ENCODE results near the gene EXOSC7. TPM values are rescaled to one million over a fixed set of nuclear protein-coding genes. Genes with fewer than 3 reads are reported as not detected.

EXOSC7 gene
- total and polyA plus RNA-seq, 10 of the 15 experiments (the other 5 are each of a cell fraction or from before 2014, with no cell fraction given): 58.0 to 193 (median 82.9) TPM

DNA sequence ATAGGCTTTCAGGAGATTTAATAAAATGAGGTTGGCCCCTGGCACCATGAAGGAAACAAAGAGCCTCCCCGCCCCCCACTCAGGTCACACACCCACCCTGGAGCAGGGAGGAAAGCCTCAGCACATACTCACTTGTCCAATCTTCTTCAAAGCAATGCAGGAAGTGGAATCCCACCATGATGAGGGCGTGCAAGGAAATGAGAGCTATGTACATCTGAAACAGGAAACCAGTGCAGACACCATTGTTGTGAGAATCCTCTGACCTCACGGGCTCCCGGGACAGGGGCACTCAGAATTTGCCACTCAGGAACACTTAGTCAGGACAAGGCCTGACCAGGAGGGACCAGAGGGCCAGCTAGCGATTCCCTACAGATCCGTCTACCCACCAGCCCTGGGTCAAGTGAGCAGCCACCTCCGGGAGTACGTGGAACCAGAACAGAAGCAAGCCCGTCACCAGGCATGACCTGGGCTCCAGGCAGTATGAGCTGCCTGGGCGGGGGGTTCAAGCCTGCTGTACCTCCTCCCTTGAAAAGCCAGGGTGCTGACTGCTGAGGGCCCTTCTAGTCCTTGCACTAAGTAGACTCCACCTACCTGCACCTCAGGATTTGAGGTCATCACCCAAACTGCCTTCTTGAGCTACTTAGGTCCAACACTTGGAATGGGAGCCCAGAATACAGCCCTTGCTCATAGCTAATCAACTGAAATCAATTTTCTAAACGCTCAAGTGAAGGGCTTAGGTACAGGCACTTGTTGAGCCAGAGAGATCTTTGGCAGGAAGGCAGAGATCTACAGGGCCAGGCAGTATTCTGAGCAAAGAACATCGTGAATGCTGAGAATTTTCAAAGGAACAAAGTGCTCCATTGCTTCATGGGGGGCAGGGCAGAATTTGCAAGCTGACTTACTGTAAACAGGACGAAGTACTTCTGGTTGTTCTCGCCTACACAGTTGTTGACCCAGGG is 42.8 kb upstream of the EXOSC7 start (continued):
- TF ChIP-seq FOXK2 (IDR thresholded peaks at IDR 0.05) (no peak), PAX5 (IDR thresholded peaks at IDR 0.05; ENCODE audit: borderline replicate concordance, low read depth, low read length) (no peak), RBBP5 (conservative IDR thresholded peaks at IDR 0.05) (no peak), NFIC (IDR thresholded peaks at IDR 0.05; ENCODE audit: low read depth, low read length) (no peak), KAT2A (conservative IDR thresholded peaks at IDR 0.05; ENCODE audit: control insufficient read depth, low read depth, low read length) (no peak), TBL1XR1 (IDR thresholded peaks at IDR 0.05; ENCODE audit: low read depth, low read length) (no peak), NR2C2 (IDR thresholded peaks at IDR 0.05; ENCODE audit: borderline replicate concordance, control insufficient read depth, insufficient read length, low read depth) (no peak), HCFC1 (IDR thresholded peaks at IDR 0.05; ENCODE audit: low read length) (no peak), CBX3 (IDR thresholded peaks at IDR 0.05; ENCODE audit: borderline replicate concordance, low read depth) (no peak)
- TF ChIP-seq, protein P1, sequence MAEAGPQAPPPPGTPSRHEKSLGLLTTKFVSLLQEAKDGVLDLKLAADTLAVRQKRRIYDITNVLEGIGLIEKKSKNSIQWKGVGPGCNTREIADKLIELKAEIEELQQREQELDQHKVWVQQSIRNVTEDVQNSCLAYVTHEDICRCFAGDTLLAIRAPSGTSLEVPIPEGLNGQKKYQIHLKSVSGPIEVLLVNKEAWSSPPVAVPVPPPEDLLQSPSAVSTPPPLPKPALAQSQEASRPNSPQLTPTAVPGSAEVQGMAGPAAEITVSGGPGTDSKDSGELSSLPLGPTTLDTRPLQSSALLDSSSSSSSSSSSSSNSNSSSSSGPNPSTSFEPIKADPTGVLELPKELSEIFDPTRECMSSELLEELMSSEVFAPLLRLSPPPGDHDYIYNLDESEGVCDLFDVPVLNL (IDR thresholded peaks at IDR 0.05; ENCODE audit: low read depth, low read length): no peak
- TF ChIP-seq, protein P2, sequence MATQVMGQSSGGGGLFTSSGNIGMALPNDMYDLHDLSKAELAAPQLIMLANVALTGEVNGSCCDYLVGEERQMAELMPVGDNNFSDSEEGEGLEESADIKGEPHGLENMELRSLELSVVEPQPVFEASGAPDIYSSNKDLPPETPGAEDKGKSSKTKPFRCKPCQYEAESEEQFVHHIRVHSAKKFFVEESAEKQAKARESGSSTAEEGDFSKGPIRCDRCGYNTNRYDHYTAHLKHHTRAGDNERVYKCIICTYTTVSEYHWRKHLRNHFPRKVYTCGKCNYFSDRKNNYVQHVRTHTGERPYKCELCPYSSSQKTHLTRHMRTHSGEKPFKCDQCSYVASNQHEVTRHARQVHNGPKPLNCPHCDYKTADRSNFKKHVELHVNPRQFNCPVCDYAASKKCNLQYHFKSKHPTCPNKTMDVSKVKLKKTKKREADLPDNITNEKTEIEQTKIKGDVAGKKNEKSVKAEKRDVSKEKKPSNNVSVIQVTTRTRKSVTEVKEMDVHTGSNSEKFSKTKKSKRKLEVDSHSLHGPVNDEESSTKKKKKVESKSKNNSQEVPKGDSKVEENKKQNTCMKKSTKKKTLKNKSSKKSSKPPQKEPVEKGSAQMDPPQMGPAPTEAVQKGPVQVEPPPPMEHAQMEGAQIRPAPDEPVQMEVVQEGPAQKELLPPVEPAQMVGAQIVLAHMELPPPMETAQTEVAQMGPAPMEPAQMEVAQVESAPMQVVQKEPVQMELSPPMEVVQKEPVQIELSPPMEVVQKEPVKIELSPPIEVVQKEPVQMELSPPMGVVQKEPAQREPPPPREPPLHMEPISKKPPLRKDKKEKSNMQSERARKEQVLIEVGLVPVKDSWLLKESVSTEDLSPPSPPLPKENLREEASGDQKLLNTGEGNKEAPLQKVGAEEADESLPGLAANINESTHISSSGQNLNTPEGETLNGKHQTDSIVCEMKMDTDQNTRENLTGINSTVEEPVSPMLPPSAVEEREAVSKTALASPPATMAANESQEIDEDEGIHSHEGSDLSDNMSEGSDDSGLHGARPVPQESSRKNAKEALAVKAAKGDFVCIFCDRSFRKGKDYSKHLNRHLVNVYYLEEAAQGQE (IDR thresholded peaks at IDR 0.05; ENCODE audit: low read depth, low read length): no peak
- TF ChIP-seq, protein P3, sequence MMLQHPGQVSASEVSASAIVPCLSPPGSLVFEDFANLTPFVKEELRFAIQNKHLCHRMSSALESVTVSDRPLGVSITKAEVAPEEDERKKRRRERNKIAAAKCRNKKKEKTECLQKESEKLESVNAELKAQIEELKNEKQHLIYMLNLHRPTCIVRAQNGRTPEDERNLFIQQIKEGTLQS (IDR thresholded peaks at IDR 0.05; ENCODE audit: borderline replicate concordance, extremely low read depth, low read depth, low read length): no peak

All from GM12878 (cell line).